AG09309 (cell line): ENCODE measurements around the gene HPS5.
A peak's percentile ranks its signal among the peaks of the same experiment; 100 is the strongest.

ENCODE experiments used
- DNase-seq: peaks from one replicate; pipeline ENCODE4 v3.0.0-alpha.2; 2010; ENCODE audit warnings: low read depth
- H3K4me3 ChIP-seq: 2 replicates; pipeline ENCODE4 v1.5.1; 2011; ENCODE audit warnings: mild to moderate bottlenecking, low read depth, low read length, moderate library complexity; ENCODE audit not compliant: control insufficient read depth
- CTCF ChIP-seq: IDR thresholded peaks from 2 replicates; pipeline ENCODE4 v1.5.1; 2011; ENCODE audit warnings: mild to moderate bottlenecking, low read depth, low read length, inconsistent platforms; ENCODE audit not compliant: insufficient read depth, control insufficient read depth; ENCODE audit errors: missing control alignments

Gene HPS5

DNA sequence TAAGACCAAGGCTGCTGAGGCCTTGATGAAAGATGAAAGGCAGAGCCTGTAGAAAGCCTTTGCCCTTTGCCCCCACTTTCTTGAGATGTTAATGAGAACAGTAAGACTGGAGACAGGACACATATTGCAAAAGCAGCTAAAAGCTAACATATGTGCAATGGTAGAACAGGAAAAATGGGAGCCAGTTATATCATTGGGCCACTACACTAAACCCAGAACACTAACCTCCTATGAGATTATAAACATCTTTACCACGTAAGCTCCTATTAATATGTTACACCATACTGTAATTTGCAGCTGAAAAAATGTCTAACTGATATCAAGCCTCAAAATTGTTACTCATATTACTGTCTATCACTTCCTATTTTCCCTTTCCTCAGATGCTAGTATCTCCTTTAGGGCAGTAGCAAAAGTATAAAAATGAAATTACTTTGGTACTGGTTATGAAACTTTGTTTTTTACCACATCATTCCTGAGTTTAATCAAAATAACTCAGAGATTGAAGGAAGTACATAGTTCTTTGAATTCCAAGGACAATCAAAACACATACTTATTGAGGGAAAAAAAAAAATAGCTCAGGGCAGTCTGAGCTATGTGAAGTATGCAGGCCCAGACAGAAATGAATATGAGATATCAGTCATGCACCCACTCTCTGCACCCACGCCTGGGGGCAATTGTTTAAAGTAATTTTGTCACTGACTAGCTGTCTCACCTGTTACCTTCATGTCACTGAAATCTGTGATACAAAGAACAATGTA, 9.1 kb downstream of the HPS5 start:
- DNase-seq = peak; percentile 61
- TF ChIP-seq CTCF = no peak
- no peak overlapping the region for H3K4me3 ChIP-seq

DNA sequence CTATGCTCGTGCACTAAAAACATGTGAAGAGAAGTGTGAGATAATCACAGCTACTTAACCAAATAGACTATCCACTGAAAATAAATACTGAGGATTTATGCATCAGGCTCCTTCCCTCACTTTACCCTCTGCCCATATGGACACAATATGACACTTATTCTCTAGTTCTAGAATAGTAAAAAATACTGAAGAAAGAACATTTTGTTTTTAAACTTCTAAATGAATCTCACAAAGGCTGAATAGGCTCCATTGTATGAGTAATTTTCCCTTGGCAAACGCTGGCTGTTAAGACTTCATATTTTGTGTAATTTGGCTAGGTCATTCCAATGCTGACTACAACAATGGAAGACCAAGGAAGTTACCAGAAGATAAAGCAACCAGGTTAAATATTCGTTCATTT, 9.9 kb downstream of the HPS5 start:
- DNase-seq = no peak
- no peak overlapping the region for H3K4me3 ChIP-seq
- no peak for TF ChIP-seq CTCF

DNA sequence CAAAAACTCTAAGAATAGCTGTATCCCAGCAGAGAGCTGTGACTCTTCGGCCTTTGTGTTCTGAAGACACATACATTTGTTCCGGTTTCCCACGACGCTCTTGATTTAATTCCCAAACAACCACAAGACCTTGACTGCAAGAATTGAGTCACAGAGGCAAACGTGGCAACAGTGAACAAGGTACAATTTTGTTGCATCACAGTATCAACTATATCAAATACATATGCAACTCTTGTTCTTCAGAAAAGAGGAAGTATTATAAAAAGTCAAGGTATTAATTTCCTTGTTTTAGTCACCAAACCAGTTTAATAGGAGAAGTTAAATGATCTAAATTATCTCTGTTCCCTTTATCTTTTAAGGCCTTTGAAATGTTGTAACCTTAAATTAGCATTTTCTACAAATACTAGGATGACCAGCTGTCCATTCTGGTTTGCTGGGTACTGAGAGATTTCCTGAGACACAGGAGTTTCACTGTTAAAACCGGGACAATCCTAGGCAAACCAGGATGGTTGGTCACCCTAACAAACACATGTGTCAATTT, 11.1 kb downstream of the HPS5 start:
- TF ChIP-seq CTCF = no peak
- H3K4me3 ChIP-seq = no peak overlapping the region
- DNase-seq = peak; percentile 74

DNA sequence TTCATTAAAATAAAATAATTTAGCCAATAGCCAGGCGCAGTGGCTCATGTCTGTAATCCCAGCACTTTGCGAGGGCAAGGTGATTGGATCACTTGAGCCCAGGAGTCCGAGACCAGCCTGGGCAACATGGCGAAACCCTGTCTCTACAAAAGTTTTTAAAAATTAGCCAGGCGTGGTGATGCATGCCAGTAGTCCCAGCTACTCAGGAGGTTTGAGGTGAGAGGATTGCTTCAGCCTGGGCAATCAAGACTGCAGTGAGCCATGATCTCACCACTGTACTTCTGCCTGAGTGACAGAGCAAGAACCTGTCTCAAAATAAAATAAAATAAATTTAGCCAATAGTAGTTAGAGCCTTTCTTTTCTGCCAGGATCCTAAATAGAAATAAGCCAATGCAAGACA, 12.2 kb downstream of the HPS5 start:
- no peak overlapping the region for H3K4me3 ChIP-seq
- DNase-seq = no peak
- no peak for TF ChIP-seq CTCF

GRCh38 chr11:18308242-18308641, 13.7 kb downstream of the HPS5 start:
- DNase-seq = no peak
- no peak for TF ChIP-seq CTCF
- H3K4me3 ChIP-seq = no peak overlapping the region

- no peak for TF ChIP-seq CTCF
- DNase-seq = no peak
- no peak overlapping the region for H3K4me3 ChIP-seq
These were observed 14.3 kb downstream of the HPS5 start for GRCh38 chr11:18307461-18308139.
